ENCODE data around the gene ZNF112.

- TF ChIP-seq CTCF (IDR thresholded peaks at IDR 0.05) (no peak), POLR2A (IDR thresholded peaks at IDR 0.05) (no peak)
Measured at GRCh38 chr19:44282846-44283245, 73.6 kb downstream of the ZNF112 start.
